Amygdala (tissue), 56 donors: Measurements from ENCODE around the gene RBM38.
"Not testable (repeated sequence)": the region's sequence is repeated elsewhere in the genome, so short reads cannot be mapped to it uniquely, and the experiment has no call there.

Experiments
- DNase-seq, 56 donors: peaks; one replicate each; lab custom pipeline; 2025; lab: John Stamatoyannopoulos, UW

RBM38 gene

DNA sequence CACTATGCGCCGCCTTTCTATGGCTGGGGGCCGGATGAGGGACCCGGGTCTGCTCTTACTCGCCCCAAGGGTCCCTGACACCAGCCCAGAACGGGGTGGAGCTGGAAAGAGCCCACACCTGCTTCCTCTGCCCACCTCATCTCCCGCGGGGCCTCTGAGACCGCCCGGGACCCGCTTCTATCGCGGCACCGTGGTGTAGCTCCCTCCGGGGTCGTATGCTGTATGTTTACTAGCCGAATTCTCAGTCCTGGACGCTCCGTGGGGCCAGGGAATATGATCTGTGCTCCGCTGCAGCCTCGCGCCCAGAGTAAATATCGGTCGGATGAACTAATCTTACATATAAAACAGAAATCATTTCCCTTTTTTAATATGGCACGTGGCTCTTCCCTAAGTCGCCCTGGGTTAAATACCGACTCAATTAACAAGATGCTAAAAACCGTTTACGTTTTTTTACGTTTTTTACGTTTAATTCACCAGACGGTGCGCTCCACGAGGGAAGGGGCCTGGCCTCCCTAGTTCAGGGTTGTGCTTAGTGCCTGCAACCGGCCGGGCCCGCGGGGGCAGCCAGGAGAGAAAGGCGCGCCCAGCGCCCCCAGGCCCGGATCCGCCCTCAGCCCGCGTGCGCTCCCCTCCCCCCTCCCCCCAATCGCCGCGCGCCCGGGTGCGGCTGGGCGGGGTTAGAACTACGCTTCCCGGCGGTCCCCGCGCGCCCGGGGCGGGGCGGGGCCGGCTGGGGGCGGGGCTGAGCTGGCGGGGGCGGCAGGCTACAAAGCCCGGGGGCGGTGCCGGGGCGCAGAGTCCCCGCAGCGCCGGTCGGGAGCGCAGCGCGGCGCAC lies at the start of gene RBM38:
Gene RBM38 (plus strand): TSS at position 793 of the 835 bp plus-strand sequence. CDS start 186 bp downstream, outside the sequence.
- DNase-seq = peak in 45 of 56 donors; percentile 22 to 83 (median 60)

DNA sequence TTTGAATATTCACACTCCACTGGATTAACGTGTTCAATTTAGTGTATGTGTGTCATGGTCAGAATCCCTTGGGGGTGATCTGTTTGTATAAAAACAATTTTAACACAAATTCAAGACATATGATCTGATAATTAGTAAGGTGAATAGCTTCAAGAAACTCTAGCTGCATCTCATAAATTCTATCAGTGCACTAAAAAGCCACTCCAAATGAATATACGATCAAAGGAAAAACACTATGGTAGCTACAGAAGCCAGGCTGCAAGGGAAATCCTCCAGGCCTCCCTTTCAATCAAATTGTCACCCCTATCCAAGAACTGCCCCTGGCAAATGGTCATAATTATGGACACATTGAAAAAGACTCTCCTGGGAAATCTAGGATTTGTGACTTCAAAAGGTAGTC lies 49.5 kb upstream of the RBM38 start:
- no peak for DNase-seq

DNA sequence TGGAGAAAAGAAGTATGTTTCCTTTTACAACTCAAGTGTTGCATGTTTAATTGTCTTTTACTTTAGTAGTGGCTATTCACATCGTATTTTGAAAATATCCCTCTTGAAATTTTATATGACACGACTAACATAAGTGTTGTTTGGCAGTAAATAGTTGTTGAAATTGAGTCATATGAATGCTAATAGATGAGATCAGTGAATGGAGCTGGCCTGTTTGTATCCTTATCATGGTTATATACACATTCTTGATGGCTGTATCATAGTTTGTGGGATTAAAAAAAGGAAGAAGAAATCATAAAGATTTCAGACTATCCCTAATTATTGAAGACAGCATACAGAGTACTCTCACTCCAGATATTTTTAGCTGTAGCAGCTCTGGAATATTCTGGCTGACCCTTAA lies 48.4 kb upstream of the RBM38 start:
- no peak for DNase-seq

DNA sequence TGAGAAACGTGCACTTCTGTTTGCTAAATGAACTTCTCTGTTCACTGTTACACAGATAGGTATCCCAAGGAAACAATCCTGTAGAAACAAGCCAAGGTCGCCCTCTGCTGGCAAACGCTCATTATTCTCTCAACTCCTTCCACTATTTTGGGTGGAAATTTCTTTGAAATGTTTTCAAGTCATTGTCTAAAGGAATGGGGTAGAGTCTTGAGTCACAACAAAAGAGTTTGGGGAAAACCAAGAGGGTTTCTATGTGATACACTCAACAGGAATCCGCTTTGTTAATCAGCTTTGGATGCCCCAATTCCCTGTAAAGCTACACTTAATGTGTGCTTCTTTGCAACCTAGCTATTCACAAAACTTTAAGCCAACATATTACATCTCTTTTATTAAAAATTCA lies 44.7 kb upstream of the RBM38 start:
- peak in 45 of 56 donors; percentile 3 to 91 (median 49) for DNase-seq

DNA sequence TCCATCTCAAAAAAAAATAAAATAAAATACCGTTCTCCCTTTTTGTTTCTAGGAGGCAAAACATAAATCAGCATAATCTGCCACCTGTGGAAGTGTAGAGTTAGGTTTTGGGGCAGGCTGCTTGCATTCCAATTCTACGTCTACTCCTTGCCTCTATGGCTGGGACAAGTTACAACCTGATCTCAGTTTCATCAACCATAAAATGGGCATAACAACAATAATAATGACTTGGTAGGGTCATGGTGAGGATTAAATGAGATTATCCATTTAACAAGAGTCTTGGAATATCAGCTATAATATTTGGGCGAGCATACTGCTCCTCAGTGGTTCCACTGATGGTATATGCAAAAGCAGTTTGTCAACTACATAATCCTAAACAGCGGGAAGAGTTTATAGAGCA lies 43.8 kb upstream of the RBM38 start:
- DNase-seq = no peak

DNA sequence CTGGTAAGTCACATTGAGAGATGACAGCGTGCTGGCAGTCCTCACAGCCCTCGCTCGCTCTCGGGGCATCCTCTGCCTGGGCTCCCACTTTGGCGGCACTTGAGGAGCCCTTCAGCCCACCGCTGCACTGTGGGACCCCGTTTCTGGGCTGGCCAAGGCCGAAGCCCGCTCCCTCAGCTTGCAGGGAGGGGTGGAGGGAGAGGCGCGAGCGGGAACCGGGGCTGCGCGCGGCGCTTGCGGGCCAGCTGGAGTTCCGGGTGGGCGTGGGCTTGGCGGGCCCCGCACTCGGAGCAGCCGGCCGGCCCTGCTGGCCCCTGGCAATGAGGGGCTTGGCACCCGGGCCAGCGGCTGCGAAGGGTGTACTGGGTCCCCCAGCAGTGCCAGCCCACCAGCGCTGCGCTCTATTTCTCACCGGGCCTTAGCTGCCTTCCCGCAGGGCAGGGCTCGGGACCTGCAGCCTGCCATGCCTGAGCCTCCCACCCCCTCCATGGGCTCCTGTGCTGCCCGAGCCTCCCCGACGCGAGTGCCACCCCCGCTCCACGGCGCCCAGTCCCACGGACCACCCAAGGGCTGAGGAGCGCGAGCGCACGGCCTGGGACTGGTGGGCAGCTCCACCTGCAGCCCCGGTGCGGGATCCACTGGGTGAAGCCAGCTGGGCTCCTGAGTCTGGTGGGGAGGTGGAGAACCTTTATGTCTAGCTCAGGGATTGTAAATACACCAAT lies 42.8 kb upstream of the RBM38 start:
- not testable (repeated sequence) for DNase-seq

DNA sequence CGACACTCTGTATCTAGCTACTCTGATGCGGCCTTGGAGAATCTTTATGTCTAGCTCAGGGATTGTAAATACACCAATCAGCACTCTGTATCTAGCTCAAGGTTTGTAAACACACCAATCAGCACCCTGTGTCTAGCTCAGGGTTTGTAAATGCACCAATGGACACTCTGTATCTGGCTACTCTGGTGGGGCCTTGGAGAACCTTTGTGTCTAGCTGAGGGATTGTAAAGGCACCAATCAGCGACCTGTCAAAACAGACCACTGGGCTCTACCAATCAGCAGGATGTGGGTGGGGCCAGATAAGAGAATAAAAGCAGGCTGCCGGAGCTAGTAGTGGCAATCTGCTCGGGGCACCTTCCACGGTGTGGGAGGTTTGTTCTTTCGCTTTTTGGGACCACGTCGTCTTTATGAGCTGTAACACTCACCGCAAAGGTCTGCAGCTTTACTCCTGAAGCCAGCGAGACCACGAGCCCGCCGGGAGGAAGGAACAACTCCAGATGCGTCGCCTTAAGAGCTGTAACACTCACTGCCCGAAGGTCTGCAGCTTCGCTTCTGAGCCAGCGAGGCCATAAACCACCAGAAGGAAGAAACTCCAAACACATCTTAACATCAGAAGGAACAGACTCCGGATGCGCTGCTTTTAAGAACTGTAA lies 42.1 kb upstream of the RBM38 start:
- DNase-seq = not testable (repeated sequence)

DNA sequence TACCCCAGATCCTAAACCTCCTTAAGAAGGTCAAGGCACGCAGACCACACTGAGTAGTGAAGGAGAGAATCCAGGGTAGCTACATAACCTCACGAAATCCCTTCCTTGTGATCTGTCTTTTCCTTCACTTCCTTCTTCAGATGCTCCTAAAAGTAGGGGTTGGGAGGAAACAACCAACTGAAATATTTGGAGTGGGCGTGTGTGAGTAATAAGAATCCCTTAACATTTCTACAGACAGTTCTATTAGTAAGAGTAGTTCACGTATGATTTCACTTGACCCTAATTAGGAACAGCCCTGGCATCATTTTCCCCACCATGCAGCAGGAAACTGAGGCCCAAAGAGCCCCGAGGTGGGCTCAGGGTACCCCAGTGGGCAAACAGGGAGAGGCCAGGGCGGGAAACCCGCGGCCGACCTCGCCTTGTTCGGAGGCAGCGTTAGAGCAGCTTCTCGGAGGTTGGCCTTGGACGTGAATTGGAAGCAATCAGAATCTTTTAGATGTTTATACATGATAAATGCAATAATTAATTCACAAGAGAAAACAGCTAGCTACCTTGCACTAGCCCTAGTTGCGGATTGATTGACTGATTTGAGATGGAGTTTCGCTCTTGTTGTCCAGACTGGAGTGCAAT lies 41.0 kb upstream of the RBM38 start:
- DNase-seq = no peak

DNA sequence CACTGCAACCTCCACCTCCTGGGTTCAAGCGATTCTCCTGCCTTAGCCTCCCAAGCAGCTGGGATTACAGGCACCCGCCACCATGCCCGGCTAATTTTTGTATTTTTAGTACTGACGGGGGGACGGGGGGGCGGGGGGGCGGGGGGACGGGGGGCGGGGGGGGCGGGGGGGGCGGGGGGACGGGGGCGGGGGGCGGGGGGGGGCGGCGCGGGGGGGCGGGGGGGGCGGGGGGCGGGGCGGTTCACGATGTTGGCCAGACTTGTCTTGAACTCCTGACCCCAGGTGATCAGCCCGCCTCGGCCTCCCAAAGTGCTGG lies 40.5 kb upstream of the RBM38 start:
- DNase-seq = not testable (repeated sequence)

DNA sequence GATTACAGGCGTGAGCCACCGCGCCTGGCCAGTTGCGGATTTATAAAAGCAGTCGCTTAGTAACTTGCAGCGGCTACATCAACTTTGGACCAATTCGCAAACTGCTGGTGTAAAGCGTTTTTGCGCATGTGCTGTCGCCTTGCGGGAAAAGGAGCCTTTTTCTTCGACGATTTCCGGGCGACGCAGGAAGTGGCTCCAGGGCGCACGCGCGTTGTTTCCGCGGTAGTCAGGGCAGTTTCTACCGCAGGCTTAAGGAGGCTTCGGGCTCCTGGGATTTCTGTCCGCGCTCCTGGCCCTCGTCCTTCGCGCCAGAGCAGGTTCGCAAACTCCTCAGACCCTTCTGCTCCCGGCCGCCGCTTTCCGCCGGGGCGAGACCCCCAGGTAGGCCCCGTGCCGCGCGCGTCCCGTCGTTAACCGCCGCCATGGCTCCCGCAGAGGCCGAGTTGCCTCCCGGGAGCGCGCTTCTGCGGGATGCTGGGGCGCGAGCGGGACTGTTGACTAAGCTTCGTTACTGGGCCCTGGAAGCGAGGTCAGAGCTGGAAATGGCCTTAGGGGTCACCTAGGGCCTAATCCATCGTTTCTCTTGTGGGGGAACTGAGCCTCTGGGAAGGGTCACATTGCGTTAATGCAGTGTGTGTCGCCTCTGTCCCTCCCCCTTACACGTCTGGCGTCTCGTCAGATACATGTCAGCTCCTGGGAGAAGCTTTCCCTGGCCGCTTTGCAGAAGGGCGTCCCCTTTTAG lies 40.0 kb upstream of the RBM38 start, which contains the start of gene RAE1:
Gene RAE1 (plus strand): TSS at position 214 of the 742 bp plus-strand sequence. CDS start 2,784 bp downstream, outside the sequence.
- DNase-seq = peak; percentile 42 to 96 (median 84)

DNA sequence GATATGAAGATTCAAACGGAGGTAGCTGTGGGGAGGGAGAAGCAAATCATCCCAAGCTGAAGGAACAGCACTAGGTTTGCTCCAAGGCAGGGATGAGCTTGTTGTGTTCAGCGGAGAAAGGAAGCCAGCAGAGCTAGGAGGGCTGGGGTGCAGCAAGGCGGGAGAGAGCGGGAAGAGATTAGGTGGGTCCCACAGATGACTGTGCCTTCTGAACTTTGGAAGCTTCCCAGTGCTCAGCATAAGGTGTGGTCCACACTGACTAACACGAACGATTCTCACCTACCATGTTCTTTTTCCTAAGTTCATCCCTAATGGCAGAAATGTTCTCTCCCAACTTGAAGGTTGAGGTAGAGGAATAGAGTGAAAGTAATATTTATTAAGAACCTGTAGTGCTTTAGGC lies 38.9 kb upstream of the RBM38 start:
- DNase-seq = no peak

DNA sequence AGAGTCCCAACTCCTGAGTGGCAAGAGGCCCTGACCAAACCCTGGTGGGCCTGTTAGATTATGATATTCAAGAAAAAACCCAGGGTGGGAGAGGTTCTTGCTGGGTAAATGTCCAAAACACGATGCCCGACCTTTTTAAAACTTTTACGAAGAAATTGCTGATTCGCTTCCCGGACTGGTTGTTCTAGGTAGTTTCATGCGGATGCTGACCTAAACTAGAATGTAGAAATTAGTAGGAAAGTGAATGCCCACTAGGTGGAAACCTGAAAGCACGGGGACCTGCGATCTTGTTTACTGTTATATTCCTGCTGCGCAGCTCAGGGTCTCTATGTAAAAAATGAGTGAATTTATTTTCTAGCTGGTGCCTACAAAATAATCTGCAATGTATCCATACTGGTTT lies 37.8 kb upstream of the RBM38 start:
- no peak for DNase-seq

DNA sequence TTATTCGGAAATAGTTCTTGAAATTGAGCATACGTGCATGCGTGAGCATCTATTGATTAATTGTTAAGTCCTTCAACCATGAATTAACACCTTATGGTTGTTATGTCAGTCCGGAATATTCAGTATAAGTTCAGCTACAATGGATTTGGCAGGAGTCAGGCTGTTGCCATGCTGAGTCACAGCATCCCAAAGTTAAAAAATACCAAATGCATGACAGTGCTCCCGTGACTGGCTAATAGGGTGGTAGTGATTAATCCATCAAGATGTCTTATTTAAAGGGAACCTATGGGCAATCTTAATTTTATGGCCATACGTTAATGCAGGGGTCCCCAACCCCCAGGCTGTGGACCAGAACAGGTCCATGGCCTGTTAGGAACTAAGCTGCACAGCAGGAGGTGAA lies 29.7 kb upstream of the RBM38 start:
- no peak for DNase-seq

DNA sequence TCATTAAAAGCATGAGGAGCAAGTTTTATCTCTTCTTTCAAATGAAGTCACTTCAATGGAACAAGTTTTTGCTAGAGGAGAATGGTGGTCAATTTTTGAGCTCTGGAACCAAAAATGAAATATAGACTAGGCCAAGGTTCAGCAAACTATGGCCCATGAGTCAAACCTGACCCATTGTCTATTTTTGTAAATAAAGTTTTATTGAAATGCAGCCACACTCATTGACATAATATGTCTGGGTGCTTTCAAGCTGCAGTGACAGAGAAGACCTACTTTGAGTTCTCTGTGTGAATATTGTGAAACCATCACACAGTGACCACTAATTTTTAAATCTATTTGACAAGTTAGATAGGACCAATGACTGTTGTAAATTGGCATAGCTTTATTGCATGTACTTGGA lies 26.7 kb upstream of the RBM38 start:
- no peak for DNase-seq

DNA sequence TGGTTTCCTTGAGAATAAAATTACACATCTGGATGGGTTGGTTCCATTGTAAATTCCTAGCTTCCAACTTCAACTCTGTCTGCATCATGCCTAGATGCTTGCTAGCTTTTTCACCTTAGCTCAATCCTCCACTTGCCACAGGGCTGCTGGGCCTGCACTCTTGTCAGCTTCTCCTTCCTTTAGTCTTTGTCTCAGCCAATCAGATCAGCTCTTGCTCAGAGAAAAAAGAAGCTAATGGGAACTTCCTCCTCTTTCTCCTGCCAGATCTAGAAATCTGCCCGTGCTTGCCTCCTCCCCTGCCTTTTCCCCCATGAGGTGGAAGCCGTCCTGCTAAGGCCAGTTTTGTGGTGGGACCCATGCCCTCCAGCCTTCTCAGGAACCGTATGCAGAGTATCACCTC lies 21.6 kb upstream of the RBM38 start:
- DNase-seq = no peak

DNA sequence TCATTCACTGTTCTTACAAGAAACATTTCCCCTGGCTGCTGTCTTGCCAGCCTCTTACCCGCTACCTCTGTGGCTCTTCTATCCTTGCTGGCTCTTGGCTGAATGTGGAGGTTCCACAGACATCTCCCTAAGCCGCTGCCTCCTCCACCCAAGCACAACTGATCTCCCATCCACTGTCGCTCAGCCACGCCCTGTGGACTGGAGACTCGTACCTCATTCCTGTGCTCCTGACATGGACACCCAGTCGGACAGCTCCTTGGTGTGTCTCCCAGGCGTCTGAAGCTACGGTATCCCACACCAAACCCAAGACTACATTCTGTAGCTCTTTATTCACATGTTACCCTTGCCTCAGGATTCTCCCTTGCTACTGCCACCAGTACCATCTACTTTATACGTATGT lies 20.9 kb upstream of the RBM38 start:
- DNase-seq = no peak

DNA sequence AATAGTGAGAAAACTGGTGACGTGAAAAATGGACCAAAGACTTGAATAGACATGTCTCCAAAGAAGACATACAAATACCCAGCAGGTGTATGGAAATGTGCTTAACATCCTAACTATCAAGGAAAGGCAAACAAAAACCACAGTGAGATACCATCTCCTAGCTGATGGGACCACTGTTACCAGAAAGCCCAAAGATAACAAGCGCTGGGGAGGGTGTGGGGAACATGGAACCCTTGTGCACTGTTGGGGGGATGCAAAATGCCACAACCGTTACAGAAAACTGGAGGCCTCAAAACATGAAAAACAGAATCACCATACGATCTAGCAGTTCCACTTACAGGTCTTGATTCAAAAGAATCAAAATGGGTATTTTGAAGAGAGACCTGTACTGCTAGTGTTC lies 19.8 kb upstream of the RBM38 start:
- DNase-seq = no peak

DNA sequence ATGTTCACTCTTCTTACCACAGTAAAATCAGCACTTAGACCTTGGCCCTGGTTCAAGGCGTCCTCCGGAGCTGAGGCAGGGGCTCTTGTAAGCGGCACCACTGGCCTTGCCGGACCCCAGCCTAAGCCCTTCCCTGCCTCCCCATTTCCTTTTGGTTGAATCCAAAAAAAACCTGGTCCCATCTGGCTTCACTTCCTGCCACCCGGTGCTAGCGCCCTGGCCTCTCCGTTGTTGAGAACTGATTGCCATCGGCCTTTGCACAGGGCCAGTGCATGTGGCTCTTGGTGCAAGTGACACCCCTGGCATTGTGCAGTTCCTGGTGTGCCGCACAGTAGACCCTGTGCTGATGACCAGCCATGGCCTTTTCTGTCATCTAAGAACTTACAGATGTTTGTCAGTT lies 19.0 kb upstream of the RBM38 start:
- no peak for DNase-seq

DNA sequence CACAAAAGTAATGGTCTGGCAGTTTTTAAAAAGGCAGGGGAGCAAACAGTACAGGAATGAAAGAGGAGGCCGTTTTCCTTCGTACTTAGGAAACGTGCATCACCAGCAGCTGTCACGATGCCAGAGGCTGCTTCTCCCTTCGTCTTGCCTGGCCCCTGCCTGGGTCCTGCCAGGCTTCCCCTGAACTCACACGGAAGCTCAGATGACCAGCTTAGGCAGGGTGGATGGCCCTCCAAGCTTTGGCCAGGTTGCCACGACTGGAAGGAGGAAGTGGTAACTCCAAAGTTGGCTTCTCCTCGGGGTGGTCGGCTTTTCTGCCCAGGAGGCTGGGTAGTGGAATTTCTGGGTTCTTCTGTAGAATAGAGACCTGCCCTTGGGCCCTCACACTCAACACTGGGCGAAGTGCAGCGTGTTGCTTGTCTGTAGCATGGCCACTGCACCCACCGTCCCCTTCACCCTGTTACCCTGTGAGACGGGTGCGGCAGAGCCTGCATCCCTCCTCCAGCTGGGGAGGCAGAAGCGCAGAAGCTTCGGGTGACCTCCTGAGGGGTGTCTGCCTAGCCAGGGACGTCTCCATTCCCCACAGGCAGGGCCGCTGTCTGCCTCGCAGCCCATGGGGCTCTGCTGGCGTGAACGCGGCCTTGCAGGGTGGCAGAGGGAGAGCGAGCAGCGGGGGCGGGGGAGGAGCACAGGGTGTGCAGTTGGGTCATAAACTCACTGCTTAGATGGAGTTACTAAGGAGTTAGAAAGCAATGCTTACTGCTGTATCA lies 18.4 kb upstream of the RBM38 start:
- DNase-seq = no peak
